GM12878 (cell line): ENCODE measurements around the gene ALCAM. TPM values are rescaled to one million over a fixed set of nuclear protein-coding genes. Genes with fewer than 3 reads are reported as not detected.

Experiments
- ATAC-seq: fragments of 200-7000 bp; cut with Tn5 transposase; 3 replicates; pipeline ENCODE4 v1.9.1; 2020; ENCODE audit warnings: mild to moderate bottlenecking, moderate library complexity
- BruUV-seq: library from RNA; stranded (reverse); fragments of 400-500 nt; replicated peaks from 2 replicates; lab custom pipeline; 2021; lab: Mats Ljungman, UMichigan
- CTCF ChIA-PET: fragments of 300-600 bp; sonication (Branson Sonifier 250); formaldehyde crosslinking; extraction: SDS; loops from one replicate; lab custom pipeline; 2021; ENCODE audit warnings: inconsistent platforms; lab: Yijun Ruan, JAX
- POLR2A ChIA-PET: fragments of 350-600 bp; formaldehyde crosslinking; extraction: SDS; loops from one replicate; lab custom pipeline; 2021; ENCODE audit warnings: inconsistent platforms; lab: Charles Lee
- RAD21 ChIA-PET: fragments of 300-600 bp; sonication (Branson Sonifier 250); formaldehyde crosslinking; loops from one replicate; lab custom pipeline; 2023; ENCODE audit warnings: antibody characterized with exemption; ENCODE audit not compliant: unreplicated experiment; lab: Charles Lee
- SMC1A ChIA-PET: fragments of 300-600 bp; sonication (Branson Sonifier 250); formaldehyde crosslinking; loops from one replicate; lab custom pipeline; 2023; ENCODE audit not compliant: unreplicated experiment, uncharacterized antibody; lab: Charles Lee
- DNase-seq: peaks from one replicate; pipeline ENCODE4 v3.0.0-alpha.2; 2011; ENCODE audit warnings: low read depth, low spot score
- FAIRE-seq: peaks from 3 replicates; lab custom pipeline; 2011; peaks lifted over from hg19 to GRCh38; lab: Jason Lieb, UNC
- H2AFZ ChIP-seq: 2 replicates; pipeline ENCODE4 v1.6.0; 2011; ENCODE audit warnings: low read depth, low read length, control low read depth; ENCODE audit not compliant: control insufficient read depth
- H3K27ac ChIP-seq: 2 replicates; pipeline ENCODE4 v1.5.1; 2011; ENCODE audit warnings: control low read depth; ENCODE audit not compliant: control insufficient read depth, insufficient read depth
- H3K27me3 ChIP-seq, 2 experiments: replicated peaks in 1 of 2; 2 replicates each; pipeline versions ENCODE4 v1.6.0 to v1.6.1; 2011; ENCODE audit warnings: low read length in 1 of 2; ENCODE audit not compliant: control insufficient read depth in 2 of 2, insufficient read depth in 2 of 2
- H3K36me3 ChIP-seq, 2 experiments: 2 replicates each; pipeline ENCODE4 v1.5.1; 2011; ENCODE audit warnings: low read length in 1 of 2; ENCODE audit not compliant: control insufficient read depth in 2 of 2, insufficient read depth in 2 of 2
- H3K4me1 ChIP-seq: 2 replicates; pipeline ENCODE4 v1.6.1; 2011; ENCODE audit warnings: mild to moderate bottlenecking, low read length, moderate library complexity, mixed read lengths; ENCODE audit not compliant: control insufficient read depth, insufficient read depth
- H3K4me2 ChIP-seq: 2 replicates; pipeline ENCODE4 v1.6.0; 2011; ENCODE audit warnings: control low read depth; ENCODE audit not compliant: control insufficient read depth, insufficient read depth
- H3K4me3 ChIP-seq: fragments of 200-600 bp; sonication (generic); 2 replicates; pipeline ENCODE4 v1.5.1; 2016
- H3K79me2 ChIP-seq: 2 replicates; pipeline ENCODE4 v1.6.0; 2011; ENCODE audit warnings: low read length; ENCODE audit not compliant: control insufficient read depth, insufficient read depth
- H3K9ac ChIP-seq: 2 replicates; pipeline ENCODE4 v1.8.0; 2011; ENCODE audit warnings: low read length, control low read depth, mixed read lengths; ENCODE audit not compliant: control insufficient read depth, insufficient read depth
- H3K9me3 ChIP-seq: replicated peaks from 3 replicates; pipeline ENCODE4 v1.5.1; 2011; ENCODE audit warnings: mild to moderate bottlenecking, low read length; ENCODE audit not compliant: control insufficient read depth, insufficient read depth
- H4K20me1 ChIP-seq: 2 replicates; pipeline ENCODE4 v1.6.0; 2011; ENCODE audit not compliant: control insufficient read depth, insufficient read depth
- BRCA1 ChIP-seq: IDR thresholded peaks from 2 replicates; pipeline ENCODE4 v1.6.1; 2011; ENCODE audit warnings: low read depth, low read length, improper control_type of control experiment
- CTCF ChIP-seq, 3 experiments: IDR thresholded peaks in 2 of 3; conservative IDR thresholded peaks in 1 of 3; 2 replicates each; pipeline ENCODE4 v1.5.1; 2011; ENCODE audit warnings: low read depth in 3 of 3, low read length in 3 of 3, mild to moderate bottlenecking in 3 of 3, control low read depth in 2 of 3, moderate library complexity in 2 of 3, inconsistent platforms in 1 of 3, mixed read lengths in 1 of 3; ENCODE audit not compliant: control insufficient read depth in 2 of 3, insufficient read depth in 1 of 3; ENCODE audit errors: extremely low read depth in 1 of 3
- JUNB ChIP-seq: IDR thresholded peaks from 2 replicates; pipeline ENCODE4 v1.6.1; 2016; ENCODE audit warnings: antibody characterized with exemption, mild to moderate bottlenecking
- KLF5 ChIP-seq: fragments of 450-650 bp; IDR thresholded peaks from 2 replicates; pipeline ENCODE4 v1.6.1; 2014; ENCODE audit warnings: mild to moderate bottlenecking; ENCODE audit not compliant: partially characterized antibody
- NRF1 ChIP-seq: conservative IDR thresholded peaks from 2 replicates; pipeline ENCODE4 v1.6.1; 2011; ENCODE audit warnings: mild to moderate bottlenecking, low read depth, low read length, improper control_type of control experiment
- POLR2A ChIP-seq: IDR thresholded peaks from 2 replicates; pipeline ENCODE4 v1.6.1; 2011; ENCODE audit warnings: low read depth, mild to moderate bottlenecking, low read length
- SUPT20H ChIP-seq: IDR thresholded peaks from 2 replicates; pipeline ENCODE4 v1.6.1; 2011; ENCODE audit warnings: low read depth, mild to moderate bottlenecking, low read length, moderate library complexity, borderline replicate concordance; ENCODE audit not compliant: control insufficient read depth
- TCF3 ChIP-seq: IDR thresholded peaks from 2 replicates; pipeline ENCODE4 v1.6.1; 2012; ENCODE audit warnings: low read depth, mild to moderate bottlenecking, low read length, borderline replicate concordance; ENCODE audit not compliant: insufficient read depth
- ZBTB4 ChIP-seq: fragments of 450-650 bp; formaldehyde crosslinking; IDR thresholded peaks from 2 replicates; pipeline ENCODE4 v1.4.0; 2022; ENCODE audit warnings: mild to moderate bottlenecking, moderate library complexity
- ZNF24 ChIP-seq: fragments of 450-650 bp; IDR thresholded peaks from 2 replicates; pipeline ENCODE4 v1.6.1; 2017; ENCODE audit warnings: antibody characterized with exemption, mild to moderate bottlenecking
- WGBS: methylation state at CpG from one replicate; pipeline ENCODE4 v1.1.6; 2016; ENCODE audit warnings: low lambda C conversion rate; ENCODE audit not compliant: insufficient replicate concordance, insufficient coverage; ENCODE audit errors: missing lambda C conversion rate; 5-methylcytosine and 5-hydroxymethylcytosine counted together
- in situ Hi-C: fragments of 300-500 bp; cut with MboI; formaldehyde crosslinking; loops from 9 replicates; pipeline ENCODE4 v1.14.3; 2018; ENCODE audit warnings: mixed read lengths
- intact Hi-C: fragments of 100-400 bp; cut with micrococcal nuclease; formaldehyde crosslinking; loops from one replicate; pipeline ENCODE4 v1.14.2; 2022; ENCODE audit not compliant: unreplicated experiment
- polyA plus RNA-seq, 11 experiments: library from polyadenylated mRNA; depleted of rRNA in 4 of 11; unstranded in 6 of 11; stranded (reverse) in 5 of 11; fragments of >200 nt; fragmentation: Nextera tagmentation in 4 of 11; fragmentation: Illumina TruSeq in 1 of 11; extraction: Ambion mirVana in 4 of 11; extraction: Trizol in 1 of 11; gene quantifications; 1 replicate in 1 of 11; 2 replicates in 10 of 11; pipeline versions ENCODE4 v1.2.1 to v1.2.3, GENCODE V29; 2011 to 2016; ENCODE audit warnings: inconsistent platforms in 2 of 11, missing spikeins in 2 of 11, low read depth in 1 of 11
- total RNA-seq, 4 experiments: library from RNA; depleted of rRNA in 3 of 4; stranded (reverse); fragments of >200 nt in 3 of 4; fragmentation: Illumina TruSeq in 1 of 4; extraction: Trizol in 1 of 4; gene quantifications; 2 replicates each; pipeline versions ENCODE4 v1.2.1 to v1.2.3, GENCODE V29; 2013 to 2021

ALCAM gene
- total and polyA plus RNA-seq, 10 of the 15 experiments (the other 5 are each of a cell fraction or from before 2014, with no cell fraction given): 12.2 to 54.2 (median 32.6) TPM

- no peak for ATAC-seq
- no peaks in the 10 kb centered on the region for H3K9me3 ChIP-seq
- no peaks in the 10 kb centered on the region for H3K27me3 ChIP-seq
- SMC1A ChIA-PET: no interaction called here
- CTCF ChIA-PET: interaction anchor here (0.7 kb wide), 2 partner anchors 165 to 183 kb away, joined by 3 read pairs; no protein-coding TSS in a partner anchor
- no peak overlapping the region for H3K4me3 ChIP-seq
- H2AFZ ChIP-seq: no peak overlapping the region
- POLR2A ChIA-PET: no interaction called here
- BruUV-seq: no TSS peak
- no peaks in the 10 kb centered on the region for H3K4me1 ChIP-seq
- WGBS: 88% methylated on average over 1 of the region's 1 CpG
- RAD21 ChIA-PET: interaction anchor here (0.8 kb wide), 1 partner anchor 15 kb away, joined by 3 read pairs; no protein-coding TSS in a partner anchor
- H3K36me3 ChIP-seq: no peaks in the 10 kb centered on the region
- FAIRE-seq: no peak
- no peak overlapping the region for H3K27ac ChIP-seq
- H4K20me1 ChIP-seq: no peaks in the 10 kb centered on the region
- no peak for TF ChIP-seq NRF1
- 0 out of 2 replicates have a peak, but pooled peaks have one; percentile 8 for TF ChIP-seq JUNB
- in situ Hi-C loops: loop anchor here (10.0 kb wide), 1 partner anchor 757 kb away; no protein-coding TSS in a partner anchor
- no peak overlapping the region for H3K4me2 ChIP-seq
- intact Hi-C loops: loop anchor here (10.0 kb wide), 1 partner anchor 217 kb away; no protein-coding TSS in a partner anchor
- H3K9ac ChIP-seq: no peak overlapping the region
- DNase-seq: no peak
- peaks cover 7% of the 10 kb centered on the region for H3K79me2 ChIP-seq
These were observed 4.6 kb upstream of the ALCAM start for GRCh38 chr3:105362021-105362665.

DNA sequence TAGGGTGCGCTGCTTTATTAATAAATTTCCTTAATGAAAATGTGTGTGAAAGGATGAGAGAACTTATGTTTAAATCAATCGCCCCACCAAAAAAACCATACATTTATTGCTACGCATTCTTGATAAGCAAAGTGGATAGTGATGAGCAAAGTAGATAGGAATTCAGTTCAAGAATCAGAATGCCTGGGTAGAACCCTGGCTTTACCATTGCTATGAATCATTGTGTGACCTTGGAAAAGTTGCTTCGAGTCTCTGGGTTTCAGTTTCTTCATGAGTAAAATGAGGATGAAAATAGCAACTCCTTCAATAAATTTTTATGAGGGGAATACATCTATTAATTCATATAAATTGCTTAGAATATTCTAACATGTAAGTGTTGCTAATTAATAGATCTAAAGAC, 2.6 kb upstream of the ALCAM start:
- Histone ChIP-seq H3K4me3 (no peak overlapping the region), H3K27me3 (no peaks in the 10 kb centered on the region), H2AFZ (no peak overlapping the region), H3K4me1 (no peaks in the 10 kb centered on the region), H4K20me1 (no peaks in the 10 kb centered on the region), H3K9me3 (no peaks in the 10 kb centered on the region), H3K79me2 (peaks cover 16% of the 10 kb centered on the region), H3K36me3 (no peaks in the 10 kb centered on the region), H3K27ac (no peak overlapping the region), H3K4me2 (no peak overlapping the region), H3K9ac (no peak overlapping the region)
- DNase-seq (no peak), FAIRE-seq (no peak), ATAC-seq (no peak)
- intact Hi-C loops: loop anchor here (10.0 kb wide), 1 partner anchor 219 kb away; no protein-coding TSS in a partner anchor
- in situ Hi-C loops: loop anchor here (10.0 kb wide), 1 partner anchor 759 kb away; no protein-coding TSS in a partner anchor
- ChIA-PET POLR2A (no interaction called here), RAD21 (interaction anchor here (0.9 kb wide), 1 partner anchor 141 kb away, joined by 3 read pairs; no protein-coding TSS in a partner anchor), SMC1A (interaction anchor here (0.8 to 1.0 kb wide), 2 partner anchors 154 to 164 kb away, joined by 3 read pairs; no protein-coding TSS in a partner anchor), CTCF (interaction anchor here (1.4 to 9.0 kb wide), 2 partner anchors 153 to 768 kb away, joined by 5 to 71 read pairs; no protein-coding TSS in a partner anchor)
- BruUV-seq: no TSS peak
- 76% methylated on average over 4 of the region's 4 CpGs for WGBS
- TF ChIP-seq KLF5 (no peak), CTCF (IDR thresholded peaks at IDR 0.05 in 2 of 3, conservative IDR thresholded peaks at IDR 0.05 in 1 of 3; ENCODE audit: control insufficient read depth in 2 of 3, extremely low read depth in 1 of 3, insufficient read depth in 1 of 3, low read depth in 3 of 3, low read length in 3 of 3) (no peak), ZNF24 (no peak), BRCA1 (no peak), ZBTB4 (no peak), SUPT20H (no peak), POLR2A (no peak), TCF3 (no peak)
